ENCODE measurements around the gene NDUFS6. TPM values are rescaled to one million over a fixed set of nuclear protein-coding genes. Genes with fewer than 3 reads are reported as not detected.

The NDUFS6 gene
- total RNA-seq, 2 donors from 2014 or later, result 12.5 to 41.9 TPM

- DNase-seq (no peak), ATAC-seq (no peak)
- peaks cover 0 to 4% of the 10 kb centered on the region in 2 donors for H3K36me3 ChIP-seq (replicated peaks in 1 of 2; ENCODE audit: insufficient read depth in 1 of 2, low read depth in 2 of 2)
- no peak overlapping the region for H3K4me3 ChIP-seq
- no peaks in the 10 kb centered on the region for H3K27me3 ChIP-seq
- no peaks in the 10 kb centered on the region for H3K4me1 ChIP-seq
- no peak overlapping the region for H3K27ac ChIP-seq
- TF ChIP-seq, protein P1, sequence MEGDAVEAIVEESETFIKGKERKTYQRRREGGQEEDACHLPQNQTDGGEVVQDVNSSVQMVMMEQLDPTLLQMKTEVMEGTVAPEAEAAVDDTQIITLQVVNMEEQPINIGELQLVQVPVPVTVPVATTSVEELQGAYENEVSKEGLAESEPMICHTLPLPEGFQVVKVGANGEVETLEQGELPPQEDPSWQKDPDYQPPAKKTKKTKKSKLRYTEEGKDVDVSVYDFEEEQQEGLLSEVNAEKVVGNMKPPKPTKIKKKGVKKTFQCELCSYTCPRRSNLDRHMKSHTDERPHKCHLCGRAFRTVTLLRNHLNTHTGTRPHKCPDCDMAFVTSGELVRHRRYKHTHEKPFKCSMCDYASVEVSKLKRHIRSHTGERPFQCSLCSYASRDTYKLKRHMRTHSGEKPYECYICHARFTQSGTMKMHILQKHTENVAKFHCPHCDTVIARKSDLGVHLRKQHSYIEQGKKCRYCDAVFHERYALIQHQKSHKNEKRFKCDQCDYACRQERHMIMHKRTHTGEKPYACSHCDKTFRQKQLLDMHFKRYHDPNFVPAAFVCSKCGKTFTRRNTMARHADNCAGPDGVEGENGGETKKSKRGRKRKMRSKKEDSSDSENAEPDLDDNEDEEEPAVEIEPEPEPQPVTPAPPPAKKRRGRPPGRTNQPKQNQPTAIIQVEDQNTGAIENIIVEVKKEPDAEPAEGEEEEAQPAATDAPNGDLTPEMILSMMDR (IDR thresholded peaks at IDR 0.05), result no peak
- no peak for TF ChIP-seq POLR2A (IDR thresholded peaks at IDR 0.05)
- 83 to 85% methylated on average over 18 to 20 of the region's 26 CpGs for WGBS, 2 donors
- no peaks in the 10 kb centered on the region for H3K9me3 ChIP-seq
- intact Hi-C loops (cut with DNase I), result no loop called here
These were observed 25.2 kb downstream of the NDUFS6 start for GRCh38 chr5:1826235-1826980.

DNA sequence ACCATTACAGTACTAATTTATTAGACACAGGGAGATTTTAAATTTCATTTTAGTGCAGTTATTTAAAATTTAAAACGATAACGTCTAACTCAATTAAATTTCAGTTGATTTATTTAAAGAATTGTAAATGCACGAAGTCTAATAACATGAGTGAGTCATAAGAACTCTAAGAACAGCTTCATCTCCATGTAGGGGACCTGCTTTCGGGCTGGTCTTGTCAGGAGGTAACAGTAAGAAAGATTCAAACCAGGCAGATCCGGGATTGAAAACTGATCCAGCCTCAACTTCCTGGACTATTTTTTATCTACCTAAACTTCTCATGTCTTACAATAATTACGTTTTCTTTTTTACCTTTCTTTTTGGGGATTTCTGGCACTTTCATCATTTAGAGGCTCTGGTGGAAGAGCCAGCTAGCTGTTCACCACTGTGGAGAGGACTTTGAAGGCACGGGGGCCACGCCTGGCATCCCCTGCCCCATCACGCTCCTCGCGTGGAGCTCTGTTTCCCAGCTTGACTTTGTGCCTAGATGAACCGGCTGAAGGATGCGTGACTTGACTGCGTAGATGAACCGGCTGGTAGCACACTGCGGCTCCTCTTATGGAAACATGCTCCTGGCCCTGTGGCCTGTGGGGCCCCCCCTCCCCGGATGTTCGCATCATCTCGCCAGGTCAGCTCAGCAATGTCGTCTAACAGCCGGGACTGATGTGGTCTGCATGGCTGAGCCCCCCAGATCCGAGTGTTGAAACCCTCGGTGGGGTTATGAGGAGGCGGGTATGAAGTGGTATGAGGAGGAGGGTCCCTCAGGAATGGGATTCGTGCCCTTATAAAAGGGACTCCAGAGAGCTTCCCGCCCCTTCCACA lies 26.0 kb downstream of the NDUFS6 start:
- no peak overlapping the region for H3K27ac ChIP-seq
- intact Hi-C loops (cut with DNase I), result no loop called here
- no peaks in the 10 kb centered on the region for H3K27me3 ChIP-seq
- DNase-seq (no peak), ATAC-seq (no peak)
- no peaks in the 10 kb centered on the region for H3K9me3 ChIP-seq
- no peak overlapping the region for H3K4me3 ChIP-seq
- peaks cover 0 to 2% of the 10 kb centered on the region in 2 donors for H3K36me3 ChIP-seq (replicated peaks in 1 of 2; ENCODE audit: insufficient read depth in 1 of 2, low read depth in 2 of 2)
- TF ChIP-seq, protein P1 (IDR thresholded peaks at IDR 0.05), result no peak
- no peak for TF ChIP-seq POLR2A (IDR thresholded peaks at IDR 0.05)
- H3K4me1 ChIP-seq, result no peaks in the 10 kb centered on the region
- 82 to 88% methylated on average over 20 to 26 of the region's 26 CpGs for WGBS, 2 donors

DNA sequence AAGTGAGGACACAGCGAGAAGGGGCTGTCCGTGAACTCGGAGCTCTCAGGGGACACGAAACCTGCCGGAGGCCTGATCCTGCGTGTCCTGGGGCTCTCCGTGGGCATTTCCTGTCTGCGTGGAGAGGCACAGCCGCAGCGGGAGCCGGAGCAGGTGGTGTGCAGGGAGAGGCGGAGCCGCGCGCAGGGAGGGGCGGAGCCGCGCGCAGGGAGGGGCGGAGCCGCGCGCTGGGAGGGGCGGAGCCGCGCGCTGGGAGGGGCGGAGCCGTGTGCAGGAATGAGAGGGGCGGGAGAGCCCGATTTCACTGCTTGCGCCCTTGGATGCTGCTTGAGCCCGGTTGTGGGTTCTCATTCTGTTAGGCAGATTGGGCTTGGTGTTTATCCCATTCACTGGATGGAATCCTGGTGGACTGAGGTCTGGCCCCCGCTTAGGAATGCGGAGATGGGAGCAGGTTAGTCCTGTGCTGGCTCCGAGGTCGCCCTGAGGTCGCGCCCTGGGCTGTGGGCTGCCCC lies 26.7 kb downstream of the NDUFS6 start:
- H3K4me1 ChIP-seq, result no peaks in the 10 kb centered on the region
- H3K9me3 ChIP-seq, result no peaks in the 10 kb centered on the region
- DNase-seq, result peak; percentile 17 to 56 (median 36)
- TF ChIP-seq POLR2A (IDR thresholded peaks at IDR 0.05), result no peak
- TF ChIP-seq, protein P1 (IDR thresholded peaks at IDR 0.05), result no peak
- WGBS, 2 donors, result 59 to 64% methylated on average over 14 to 22 of the region's 39 CpGs
- no peaks in the 10 kb centered on the region for H3K36me3 ChIP-seq (replicated peaks in 1 of 2; ENCODE audit: insufficient read depth in 1 of 2, low read depth in 2 of 2)
- ATAC-seq, result peak; percentile 53
- intact Hi-C loops (cut with DNase I), result no loop called here
- no peak overlapping the region for H3K27ac ChIP-seq
- H3K27me3 ChIP-seq, result no peaks in the 10 kb centered on the region
- H3K4me3 ChIP-seq, result no peak overlapping the region

DNA sequence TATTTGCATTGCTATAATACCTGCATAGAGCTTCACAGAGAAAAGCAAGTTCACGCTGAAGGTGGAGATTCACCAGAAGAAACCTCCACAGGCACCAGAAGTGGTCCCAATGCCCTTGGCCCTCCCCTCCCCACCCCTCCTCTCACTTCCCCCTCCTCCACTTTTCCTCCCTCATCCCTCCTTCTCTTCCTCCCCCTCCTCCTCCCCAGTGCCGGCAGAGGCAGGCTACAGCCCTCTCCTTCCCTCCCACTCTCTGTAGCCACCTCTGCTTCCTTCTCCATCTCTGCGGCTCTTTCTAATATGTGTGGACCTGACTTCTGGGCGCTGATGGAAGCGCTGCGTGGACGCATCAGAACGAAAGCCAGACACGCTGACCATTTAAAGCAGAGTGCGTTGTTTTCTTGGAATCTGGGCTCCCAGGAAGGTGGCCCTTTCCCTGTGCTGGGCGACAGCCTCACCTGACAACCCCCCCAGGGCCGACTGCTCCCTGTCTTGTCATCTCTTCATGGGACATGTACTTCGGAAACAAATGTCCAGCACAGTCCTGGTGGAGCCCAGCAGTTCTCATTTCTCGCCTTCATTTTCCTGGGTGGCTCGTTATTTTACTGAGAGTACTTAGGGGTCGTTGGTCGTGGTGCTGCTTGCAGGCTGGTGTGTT lies 29.5 kb downstream of the NDUFS6 start:
- H3K4me3 ChIP-seq, result no peak overlapping the region
- intact Hi-C loops (cut with DNase I), result no loop called here
- no peak for TF ChIP-seq POLR2A (IDR thresholded peaks at IDR 0.05)
- TF ChIP-seq, protein P1 (IDR thresholded peaks at IDR 0.05), result no peak

More for the DNA sequence above, 29.5 kb downstream of the NDUFS6 start:
- Histone ChIP-seq H3K36me3 (replicated peaks in 1 of 2; ENCODE audit: insufficient read depth in 1 of 2, low read depth in 2 of 2) (no peaks in the 10 kb centered on the region), H3K4me1 (no peaks in the 10 kb centered on the region), H3K27me3 (no peaks in the 10 kb centered on the region), H3K9me3 (no peaks in the 10 kb centered on the region), H3K27ac (no peak overlapping the region)
- no peak for ATAC-seq
- DNase-seq, result no peak
- WGBS, 2 donors, result 75 to 76% methylated on average over 17 of the region's 17 CpGs

All from body of pancreas (tissue), 4 donors.